ENCODE results near the gene OR5AU1.

GRCh38 chr14:21106176-21106497, 49.7 kb downstream of the OR5AU1 start:
- TF ChIP-seq CTCF (IDR thresholded peaks at IDR 0.05) (no peak), EZH2 (IDR thresholded peaks at IDR 0.05) (no peak), EZH2phosphoT487 (IDR thresholded peaks at IDR 0.05) (no peak)

Data from neural progenitor cell (in vitro differentiated cells).